Activated CD4-positive, alpha-beta T cell treated with anti-CD3 and anti-CD28 coated beads, Interleukin-2, amount 50 U/mL, for 4 hours (primary cell): Measurements from ENCODE around the gene COL24A1.
"Not testable (repeated sequence)": the region's sequence is repeated elsewhere in the genome, so short reads cannot be mapped to it uniquely, and the experiment has no call there.

Source experiments
- DNase-seq, 2 experiments: peaks; one replicate each; pipeline ENCODE4 v3.0.0-alpha.2; 2020

COL24A1 gene

DNA sequence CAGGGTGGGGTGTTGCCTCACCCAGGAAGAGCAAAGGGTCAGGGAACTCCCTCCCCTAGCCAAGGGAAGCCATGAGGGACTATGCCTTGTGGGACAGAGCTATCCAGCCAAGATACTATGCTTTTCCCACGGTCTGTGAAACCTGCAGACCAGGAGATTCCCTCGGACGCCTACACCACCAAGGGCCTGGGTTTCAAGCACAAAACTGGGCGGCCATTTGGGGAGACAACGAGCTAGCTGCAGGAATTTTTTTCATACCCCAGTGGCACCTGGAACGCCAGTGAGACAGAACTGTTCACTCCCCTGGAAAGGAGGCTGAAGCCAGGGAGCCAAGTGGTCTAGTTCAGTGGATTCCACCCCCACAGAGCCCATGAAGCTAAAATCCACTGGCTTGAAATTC is 84.7 kb downstream of the COL24A1 start:
- not testable (repeated sequence) for DNase-seq

- no peak for DNase-seq
These were observed 86.8 kb downstream of the COL24A1 start for GRCh38 chr1:86069757-86070145.

GRCh38 chr1:86068841-86069756 is 87.5 kb downstream of the COL24A1 start:
- no peak for DNase-seq

DNA sequence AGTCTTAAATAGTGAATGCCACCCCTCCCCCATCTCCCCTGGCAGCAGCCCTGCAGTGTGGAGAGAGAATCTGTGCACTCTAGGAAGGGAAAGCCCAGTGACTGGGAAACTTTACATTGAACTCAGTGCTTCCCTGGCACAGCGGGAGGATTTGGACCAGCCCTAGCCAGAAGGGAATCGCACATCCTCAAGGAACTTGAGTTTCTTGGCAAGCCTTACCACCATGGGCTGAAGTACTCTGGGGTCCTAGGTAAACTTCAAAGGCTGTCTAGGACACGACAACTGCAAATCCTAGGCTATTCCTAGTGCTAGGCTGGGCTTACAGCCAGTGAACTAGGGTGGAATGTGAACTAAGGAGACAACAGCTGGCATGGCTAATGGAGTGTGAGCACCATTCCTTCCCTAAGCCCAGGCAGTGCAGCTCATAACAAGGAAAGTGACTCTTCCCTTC is 88.3 kb downstream of the COL24A1 start:
- DNase-seq = no peak

DNA sequence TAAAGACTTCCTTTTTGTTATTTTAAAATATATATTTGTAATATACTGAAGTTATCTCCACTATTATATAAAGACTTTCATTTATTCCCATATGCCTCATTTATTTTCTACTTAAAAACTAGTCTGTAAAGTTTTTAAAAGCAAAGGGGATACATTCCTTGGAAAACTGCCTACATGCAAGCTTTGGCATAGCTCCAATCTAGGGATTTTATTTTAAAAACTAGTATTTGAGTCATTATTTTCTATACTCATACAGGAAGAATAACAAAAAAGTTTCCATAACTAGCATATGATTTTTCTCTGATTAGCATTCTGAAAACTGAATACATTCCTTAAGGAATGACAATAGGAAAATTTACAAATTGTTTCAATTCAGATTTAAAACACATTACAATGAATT is 88.9 kb downstream of the COL24A1 start:
- no peak for DNase-seq

GRCh38 chr1:86064899-86065298 is 91.7 kb downstream of the COL24A1 start:
- DNase-seq = no peak

DNA sequence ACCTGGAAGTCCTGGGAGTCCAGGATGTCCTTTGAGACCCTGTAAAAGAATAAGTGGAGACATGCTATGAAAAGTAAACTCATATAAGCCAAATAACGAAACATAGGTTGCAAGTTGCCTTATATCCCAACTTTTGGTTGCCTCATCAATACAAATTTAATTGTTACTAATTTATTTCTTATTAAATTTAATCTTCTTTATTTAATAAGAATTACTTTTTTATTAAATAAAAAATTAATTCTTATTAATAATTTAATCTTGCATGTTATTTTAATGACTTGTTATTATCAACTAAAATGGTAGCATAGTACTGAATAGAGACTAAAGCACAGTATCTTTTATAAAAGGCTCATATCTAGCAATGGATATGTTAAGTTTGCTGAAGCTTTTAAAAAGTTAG is 92.9 kb downstream of the COL24A1 start:
- no peak for DNase-seq

- no peak for DNase-seq
These were observed 94.1 kb downstream of the COL24A1 start for GRCh38 chr1:86062453-86062852.

DNA sequence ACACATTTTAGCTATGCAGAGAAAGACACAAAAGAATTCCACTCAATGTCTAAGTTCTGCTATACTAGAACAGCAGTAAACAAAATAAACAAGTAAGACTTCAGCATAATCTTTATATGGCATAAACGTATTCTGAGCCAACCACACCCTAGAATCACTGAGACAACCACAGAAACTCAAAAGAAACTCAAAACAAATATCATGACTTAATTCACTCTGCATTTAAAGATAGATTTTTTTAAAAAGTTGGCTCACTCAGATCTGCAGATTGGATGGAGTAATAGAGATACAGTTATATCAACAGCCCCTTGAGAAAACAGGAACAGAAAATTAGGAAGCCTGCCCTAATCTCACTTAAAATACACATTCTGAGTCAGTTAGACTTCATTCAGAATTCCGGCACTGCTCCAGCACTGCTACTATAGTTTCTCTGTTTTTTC is 95.0 kb downstream of the COL24A1 start:
- DNase-seq = no peak

DNA sequence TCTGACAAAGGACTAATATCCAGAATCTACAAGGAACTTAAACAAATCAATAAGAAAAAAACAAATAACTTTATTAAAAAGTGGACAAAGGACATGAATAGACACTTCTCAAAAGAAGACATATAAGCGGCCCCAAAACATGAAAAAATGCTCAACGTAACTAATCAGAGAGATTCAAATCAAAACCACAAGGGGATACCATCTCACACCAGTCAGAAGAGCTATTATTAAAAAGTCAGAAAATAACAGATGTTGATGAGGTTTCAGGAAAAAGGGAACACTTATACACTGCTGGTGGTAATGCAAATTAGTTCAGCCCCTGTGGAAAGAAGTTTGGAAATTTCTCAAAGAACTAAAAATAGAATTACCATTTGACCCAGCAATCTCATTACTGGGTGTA is 102.2 kb downstream of the COL24A1 start:
- no peak for DNase-seq

- no peak for DNase-seq
These were observed 103.4 kb downstream of the COL24A1 start for GRCh38 chr1:86052948-86053698.

DNA sequence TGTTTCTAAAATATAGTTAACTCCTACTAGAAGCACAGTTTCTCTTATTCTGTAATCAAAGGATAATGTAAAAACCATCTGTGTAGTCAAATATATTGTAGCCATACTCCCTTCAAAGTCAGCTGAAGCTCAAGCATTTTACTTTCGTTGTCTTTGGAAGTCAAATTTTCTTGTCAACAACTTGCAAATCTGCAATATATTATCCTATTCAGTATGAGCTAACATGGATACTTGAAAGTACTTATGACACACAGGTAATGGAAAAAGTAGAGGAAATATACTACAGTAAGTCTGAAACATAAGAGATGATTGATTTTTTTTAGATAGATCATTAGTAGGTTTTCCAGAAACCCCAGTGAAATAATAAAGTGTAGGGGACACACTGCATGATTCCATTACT is 121.5 kb downstream of the COL24A1 start:
- DNase-seq = no peak

DNA sequence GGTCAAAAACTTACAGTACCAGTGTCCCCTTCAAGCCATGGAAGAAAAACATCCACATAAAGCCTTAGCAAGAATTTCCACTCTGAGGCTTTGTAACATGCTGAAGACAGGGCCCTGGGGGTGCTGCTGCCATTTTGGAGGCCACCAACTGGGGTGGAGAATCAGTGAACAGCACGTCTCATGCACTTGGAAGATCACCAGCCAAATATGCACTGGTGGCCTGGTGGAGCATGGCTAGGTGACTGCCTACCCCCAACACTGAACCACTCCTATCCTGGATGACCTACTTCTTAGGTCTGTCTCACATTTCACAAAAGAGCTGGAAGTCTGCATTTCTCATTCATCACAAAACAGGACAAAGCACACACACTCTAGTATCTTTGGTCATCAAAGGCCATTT is 126.4 kb downstream of the COL24A1 start:
- DNase-seq = no peak

DNA sequence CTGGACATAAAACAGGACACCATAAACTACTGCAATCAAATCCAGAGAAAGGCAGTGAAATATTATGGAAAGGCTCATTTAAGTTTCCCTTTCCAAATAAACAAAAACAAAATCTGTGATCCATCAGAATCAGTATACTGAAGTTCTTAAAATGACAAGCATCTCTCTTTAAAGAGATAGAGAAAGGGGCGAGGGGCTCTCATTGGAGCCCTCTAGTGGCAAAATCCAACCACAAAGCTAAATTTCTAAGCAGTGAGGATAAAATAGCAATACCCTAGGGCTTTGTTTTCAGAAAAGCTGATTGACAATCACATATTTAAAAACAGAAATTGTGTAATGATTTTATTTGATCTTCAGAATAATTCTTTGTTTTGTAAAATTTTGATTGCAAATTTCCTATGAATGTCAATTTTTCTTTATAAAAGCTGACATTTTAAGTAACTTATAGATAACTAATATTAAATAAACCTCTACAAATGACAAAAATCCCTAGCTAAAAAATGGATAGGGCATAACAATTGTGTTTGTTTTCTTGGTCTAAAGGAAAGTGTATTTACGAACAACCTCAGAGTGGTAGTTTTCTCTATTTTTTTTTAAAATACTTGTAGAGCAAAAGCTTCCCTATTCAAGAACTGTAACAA is 138.2 kb downstream of the COL24A1 start:
- DNase-seq = no peak

DNA sequence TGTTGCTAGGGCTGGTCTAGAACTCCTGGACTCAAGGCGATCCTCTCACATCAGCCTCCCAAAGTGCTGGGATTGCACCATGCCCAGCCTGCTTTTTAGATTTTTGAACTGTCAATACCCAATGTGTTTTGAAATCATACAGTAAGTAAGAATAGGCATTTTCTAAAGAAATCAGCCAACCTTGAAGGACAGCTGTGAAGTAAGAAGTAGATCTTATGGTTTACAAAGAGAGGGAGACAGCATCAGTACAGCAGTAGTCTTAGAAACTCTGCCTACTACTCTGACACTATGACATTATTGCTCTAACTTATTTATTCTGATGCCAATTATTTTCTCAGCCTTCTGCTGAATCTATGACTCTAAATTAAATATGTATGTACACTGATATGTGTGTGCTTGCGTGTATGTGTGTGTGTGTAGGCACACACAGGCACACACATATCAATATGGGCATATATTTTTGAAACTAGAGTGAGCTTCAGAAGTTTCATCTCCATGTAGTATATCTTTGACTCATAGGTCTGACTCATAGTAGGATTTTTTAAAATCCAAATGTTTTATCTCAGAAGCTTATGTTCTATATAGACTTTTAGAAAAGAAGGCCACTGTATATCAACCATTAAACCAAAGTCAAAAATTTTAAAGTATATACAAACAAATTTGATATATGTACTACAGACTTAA is 140.4 kb downstream of the COL24A1 start:
- no peak for DNase-seq

- no peak for DNase-seq
These were observed 141.2 kb downstream of the COL24A1 start for GRCh38 chr1:86015375-86015774.

DNA sequence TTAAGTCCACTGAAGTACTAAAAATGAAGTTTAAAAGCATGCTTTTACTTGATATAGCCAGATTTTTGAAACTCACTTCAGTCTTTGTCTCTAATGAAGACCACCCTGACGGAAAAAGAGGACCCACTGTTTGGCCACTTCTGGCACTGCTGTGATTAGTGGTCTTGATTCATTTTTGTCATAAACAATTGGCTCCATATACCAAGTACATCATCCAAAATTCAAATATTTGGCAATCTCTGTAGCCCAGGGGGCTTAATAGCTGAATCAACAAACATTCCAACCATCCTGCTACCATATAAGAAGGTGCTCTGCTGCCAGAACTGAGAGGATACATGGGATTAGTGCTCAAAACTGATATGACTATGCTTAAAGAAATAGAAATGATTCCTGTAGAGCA is 156.0 kb downstream of the COL24A1 start:
- no peak for DNase-seq

- DNase-seq = no peak
These were observed 158.3 kb downstream of the COL24A1 start for GRCh38 chr1:85998105-85998855.

- no peak for DNase-seq
These were observed 163.8 kb downstream of the COL24A1 start for GRCh38 chr1:85992791-85993190.

DNA sequence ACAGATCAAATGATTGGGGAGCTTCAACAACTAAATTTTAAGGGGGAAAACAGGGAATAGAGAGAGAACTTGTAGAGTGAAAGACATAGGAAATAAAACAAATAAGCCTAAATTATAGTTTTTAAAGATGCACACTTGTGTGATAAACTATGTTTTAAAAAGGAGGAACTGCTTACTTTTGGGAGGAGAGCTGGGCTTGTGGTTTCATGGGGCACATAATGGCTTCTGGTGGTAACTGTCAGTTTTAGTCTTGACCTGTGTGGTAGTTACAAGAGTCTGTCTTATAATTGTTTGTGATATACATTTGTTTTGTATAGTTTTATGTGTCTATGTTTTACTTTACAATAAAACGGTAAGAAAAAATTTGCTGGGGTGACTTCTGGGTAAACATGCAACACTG is 165.3 kb downstream of the COL24A1 start:
- DNase-seq = no peak

DNA sequence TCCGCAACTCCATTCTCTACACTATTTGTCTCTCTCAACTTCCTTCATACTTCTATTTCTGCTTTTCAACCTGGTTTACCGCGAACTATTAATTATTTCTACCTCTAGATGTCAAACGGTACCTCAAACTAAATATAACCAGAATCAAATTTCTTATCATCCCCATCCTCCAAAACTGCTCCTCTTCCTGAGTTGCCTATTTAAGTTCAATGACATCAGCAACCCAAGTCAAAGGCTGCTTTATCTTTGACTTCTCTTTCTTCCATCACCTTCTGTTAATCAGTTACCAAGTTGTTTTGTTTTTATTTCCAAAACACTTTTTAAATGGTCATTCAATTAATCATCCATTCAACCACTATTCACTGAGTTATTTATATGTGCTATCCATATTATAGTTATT is 171.9 kb downstream of the COL24A1 start:
- DNase-seq = no peak

- no peak for DNase-seq
These were observed 173.3 kb downstream of the COL24A1 start for GRCh38 chr1:85983316-85983715.
